NCI-H2227 (cell line): ENCODE results near the gene TPCN2.

Experiments used
- DNase-seq: peaks from one replicate; lab custom pipeline; 2025; ENCODE audit not compliant: unreplicated experiment; lab: John Stamatoyannopoulos, UW

The TPCN2 gene

DNA sequence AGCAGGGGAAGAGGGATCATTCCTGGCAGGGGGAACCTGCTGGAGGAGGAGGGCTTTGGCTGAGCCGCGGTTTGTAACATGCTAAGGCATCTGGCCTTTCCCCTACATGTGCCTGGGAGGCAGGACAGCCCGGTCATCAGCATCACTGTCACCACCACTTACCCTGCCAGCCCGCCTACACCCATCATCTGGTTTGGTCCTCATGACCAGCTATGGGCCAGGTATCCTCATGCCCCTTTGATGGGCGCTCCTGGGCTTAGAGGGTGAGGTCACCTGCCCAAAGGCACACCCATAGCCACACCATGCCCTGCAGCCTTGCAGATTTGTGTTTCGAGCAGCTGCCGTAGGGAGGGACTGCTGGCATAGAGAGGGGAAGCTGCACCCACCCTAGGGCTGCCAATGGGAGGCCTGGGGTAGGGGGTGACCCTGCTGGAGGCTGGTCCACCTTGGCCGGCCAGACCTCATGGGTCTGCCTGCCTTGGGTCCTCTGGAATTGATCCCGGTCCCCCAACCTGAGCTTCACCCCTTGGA, 38.3 kb upstream of the TPCN2 start:
- no peak for DNase-seq

DNA sequence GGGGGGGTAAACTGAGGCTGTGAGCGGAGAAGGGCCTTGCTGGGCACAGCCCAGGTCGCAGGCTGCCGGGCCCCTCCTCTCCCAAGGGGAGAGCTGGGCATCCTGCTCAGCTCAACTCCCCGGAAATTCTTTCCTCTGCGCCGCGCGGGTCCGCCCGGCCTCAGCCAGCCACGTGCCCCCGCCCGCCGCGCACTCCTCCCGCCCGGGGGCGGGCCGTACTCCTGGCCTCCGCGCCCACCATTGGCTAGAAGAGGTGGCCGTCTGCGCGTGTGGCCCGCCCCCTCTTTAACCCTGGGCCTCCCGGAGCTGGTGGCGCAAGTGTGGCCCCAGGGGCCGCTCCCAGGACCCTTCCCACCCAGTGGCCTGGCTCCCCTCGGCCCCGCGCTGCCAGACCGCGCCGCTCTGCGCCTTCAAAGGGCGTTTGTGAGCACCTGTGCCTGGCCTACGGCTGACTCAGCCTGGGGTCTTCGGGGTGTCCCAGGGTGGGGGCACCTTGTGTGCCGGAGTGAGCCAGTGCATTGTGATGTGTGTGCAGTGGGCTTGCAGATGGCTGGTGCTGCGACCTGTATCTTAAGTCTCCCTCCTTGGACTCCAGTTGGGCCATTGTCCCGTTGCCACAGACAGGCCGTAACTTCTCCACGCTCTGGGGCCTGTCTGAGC, 37.6 kb upstream of the TPCN2 start:
- DNase-seq: no peak

DNA sequence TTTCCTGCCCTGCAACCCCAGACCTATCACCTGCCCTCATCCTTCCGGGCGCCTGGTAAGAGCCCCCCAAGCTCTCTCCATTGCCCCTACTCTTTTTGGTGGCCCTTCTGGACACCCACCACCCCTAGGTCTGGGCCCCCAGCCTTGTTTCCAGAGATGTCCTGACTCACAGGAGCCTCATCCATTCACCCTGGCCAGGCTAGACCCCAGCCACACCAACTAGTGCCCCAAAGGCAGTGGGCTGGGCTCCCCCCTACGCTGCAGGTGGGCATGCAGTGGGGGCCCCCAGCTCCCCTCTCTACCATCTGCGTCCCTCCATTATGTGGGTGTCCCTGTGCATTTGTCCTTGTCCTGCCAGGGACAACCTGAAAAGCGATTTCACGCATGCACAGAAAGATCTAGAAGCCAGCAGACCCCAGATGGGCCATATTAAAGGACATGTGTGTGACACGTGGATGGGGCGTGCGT, 37.1 kb upstream of the TPCN2 start:
- no peak for DNase-seq

DNA sequence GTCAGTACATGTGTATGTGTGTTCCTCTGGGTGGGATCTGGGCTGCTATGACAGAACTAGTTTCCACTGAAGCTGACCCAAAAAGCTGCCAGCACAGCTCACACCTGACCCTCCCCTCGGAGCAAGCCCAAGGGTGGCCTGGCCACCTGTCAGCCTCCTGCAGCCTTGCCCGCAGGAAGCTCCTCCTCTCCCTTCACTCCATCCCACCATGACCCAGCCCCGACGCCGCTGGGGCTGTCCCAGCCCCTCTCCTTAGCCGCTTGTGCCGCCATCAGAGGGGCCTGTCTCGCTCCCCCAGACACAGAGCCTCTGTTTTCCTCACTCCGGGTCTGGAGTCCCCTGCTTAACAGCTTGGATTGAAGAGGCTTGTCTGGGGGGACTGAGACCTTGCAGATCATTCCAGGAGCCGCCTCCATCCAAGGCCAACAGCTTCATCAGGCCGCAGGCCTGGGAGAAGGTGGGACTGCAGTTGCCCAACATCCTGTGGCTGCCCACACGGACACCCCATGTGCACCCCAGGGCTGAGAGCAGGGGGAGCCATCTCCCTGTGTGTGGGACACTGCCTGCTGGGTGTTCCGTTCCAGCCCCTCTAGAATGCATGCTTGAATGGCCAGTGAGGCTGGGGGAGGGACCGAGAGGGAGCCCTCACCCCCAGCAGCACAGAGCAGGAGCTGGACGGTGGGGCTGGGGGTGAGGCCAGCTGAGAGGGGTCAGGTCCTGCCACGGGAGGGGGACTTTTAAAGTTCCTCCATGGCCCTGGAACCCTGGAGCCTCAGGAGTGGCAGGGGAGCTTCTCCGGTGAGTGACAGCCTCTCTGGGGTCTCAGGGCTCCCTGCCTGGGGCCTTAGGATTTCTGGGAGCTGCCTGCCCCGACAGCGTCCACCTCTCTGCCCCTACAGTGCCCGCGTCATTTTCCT, 36.4 kb upstream of the TPCN2 start:
- DNase-seq: no peak

DNA sequence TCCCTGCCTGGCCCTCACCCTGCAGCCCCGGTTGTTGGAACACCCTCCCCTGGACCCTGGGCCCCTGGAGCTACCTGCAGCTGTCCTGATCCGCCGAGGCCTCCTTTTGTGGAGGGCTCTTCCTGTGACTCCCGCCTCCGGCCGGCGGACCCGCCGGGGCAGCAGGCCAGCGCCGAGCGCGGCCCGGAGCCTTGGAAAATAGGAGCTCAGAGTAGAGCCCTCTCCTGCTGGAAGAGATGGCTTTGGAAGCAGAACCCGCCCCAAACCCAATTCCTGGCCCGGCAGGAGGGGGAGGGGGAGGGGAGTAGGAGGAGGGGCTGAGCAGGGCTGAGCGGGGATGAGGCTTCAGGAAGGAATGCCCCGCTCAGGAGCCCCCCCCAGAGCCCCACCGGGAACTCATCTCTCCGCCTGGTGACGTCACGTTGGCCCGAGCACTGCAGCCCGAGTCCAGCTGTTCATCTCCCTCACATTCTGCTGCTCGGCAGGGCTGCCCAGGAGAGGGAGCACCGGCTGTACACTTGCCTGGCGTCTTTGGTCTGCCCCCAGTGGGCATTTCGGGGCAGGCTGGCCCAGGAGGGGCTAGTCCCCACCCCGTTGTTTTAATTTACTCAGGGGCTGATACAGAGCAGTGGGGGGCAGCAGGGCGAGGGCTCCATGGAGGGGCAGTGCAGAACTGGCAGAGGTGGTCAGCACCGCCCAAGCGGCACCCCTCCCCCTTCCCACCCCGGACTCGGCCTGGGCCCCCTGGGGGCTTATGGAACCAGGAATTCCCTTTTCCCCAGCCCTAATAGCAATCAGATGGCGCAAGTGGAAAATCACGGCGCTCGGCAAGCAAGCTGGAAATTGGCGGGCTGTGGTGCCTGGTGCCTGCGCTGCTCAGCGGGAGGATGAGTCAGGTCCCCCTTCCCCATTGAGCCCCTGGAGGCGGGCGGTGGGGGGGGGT, 35.5 kb upstream of the TPCN2 start, which contains the start of gene MRGPRF:
MRGPRF (minus strand) TSS at position 238 of the 943 bp plus-strand sequence. CDS start 3,345 bp downstream, outside the sequence.
- peak; percentile 50 for DNase-seq

DNA sequence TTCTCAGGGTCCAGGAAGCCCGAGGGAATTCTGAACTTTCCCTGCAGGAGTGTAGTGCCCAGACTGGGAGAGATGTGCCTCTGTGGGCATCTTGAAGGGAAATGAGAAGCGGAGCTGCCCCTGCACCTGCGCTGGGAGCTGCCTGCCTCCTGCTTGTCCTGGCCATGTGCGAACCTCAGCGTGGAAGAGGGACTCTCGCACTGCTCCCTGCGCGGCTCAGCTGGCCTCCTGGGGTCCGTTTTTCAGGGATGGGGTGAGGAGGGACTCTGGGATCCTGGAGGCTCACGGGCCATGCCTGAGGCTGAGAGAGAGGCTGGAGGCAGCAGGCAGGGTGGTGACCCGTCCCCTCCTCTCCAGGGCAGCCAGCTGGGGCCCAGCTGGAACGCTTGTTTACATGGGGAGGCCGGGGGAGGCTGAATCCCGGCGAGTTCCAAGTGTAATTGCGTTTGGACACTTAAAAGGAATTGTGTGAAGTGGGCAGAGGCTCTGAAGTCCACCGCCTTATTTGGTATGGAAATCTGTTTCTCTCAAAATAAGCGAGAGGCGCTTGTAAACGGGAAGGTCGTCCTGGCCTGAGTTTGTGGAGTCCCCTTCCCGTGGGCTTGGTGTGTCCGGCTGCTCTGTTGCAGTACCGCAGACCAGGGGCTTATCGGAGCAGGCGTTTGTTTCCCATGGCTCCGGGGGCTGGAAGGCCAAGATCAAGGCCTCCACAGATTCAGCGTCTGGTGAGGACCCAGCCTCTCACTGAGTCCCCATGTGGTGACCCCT, 34.5 kb upstream of the TPCN2 start:
- peak; percentile 70 for DNase-seq

DNA sequence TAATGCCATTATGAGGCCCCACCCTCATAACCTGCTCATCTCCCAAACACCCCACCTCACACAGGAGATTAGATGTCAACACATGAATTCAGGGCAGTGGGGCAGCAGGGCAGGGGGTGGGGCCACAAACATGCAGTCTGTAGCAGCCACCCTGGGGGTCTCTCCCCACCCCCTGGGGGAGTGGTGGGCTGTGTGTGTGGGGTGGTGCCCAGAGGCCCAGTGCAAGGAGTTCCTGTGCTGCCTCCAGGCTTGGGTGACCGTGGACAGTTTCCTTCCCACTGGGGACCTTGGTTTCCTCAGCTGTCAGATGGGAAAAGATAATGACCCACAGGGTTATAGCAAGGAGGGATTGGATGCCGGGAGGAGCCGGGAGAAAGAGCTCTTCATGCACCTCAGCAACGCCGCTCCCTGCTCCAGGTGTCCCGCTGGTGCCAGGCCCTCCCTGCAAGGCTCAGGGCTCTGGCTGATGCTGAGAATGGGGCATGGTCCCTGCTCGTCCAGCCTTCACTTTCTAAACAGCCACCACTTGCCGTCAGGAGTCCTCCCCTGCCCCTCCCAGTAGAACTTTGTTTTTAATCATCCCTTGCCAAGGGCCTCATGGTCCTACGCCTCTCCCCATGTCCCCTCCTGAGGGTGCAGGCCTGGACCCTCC, 33.7 kb upstream of the TPCN2 start:
- no peak for DNase-seq

DNA sequence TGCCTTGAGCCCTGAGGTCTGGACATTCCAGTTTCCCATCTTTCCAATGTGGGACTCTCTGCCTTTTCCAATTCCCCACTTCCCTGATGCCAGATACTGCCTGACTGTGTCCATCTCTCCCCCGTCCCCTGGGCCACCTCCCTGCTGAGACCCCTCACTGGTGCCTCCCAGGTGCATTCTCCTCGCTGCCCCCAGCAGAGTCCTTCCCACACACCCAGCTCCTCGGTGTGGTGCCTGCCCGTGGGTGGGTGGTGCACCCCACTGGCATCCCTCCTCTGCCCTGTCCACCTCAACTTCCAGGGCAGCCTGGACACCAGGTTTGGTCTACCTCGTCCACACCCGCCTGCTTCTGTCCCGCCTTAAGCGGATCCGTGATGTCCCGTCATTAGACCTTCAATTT, 30.8 kb upstream of the TPCN2 start:
- DNase-seq: no peak

DNA sequence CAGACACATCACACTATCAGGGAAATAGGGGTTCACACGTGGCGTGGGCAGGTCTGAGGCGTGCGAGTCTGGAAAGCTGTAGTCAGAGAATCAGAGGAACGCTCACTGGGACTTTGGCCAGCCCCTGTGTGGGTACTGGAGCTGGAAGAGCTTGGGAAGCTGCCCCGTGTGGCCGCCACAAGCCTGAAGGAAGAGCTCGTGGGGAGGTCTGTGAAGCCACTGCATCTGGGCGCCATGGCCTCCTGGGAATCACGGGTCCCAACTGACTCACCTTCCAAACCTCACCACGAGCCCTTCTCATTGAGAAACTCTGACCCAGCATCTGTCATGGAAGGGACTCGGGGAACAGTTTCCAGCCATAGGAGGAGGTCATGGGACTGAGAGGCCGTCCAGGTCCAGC, 29.8 kb upstream of the TPCN2 start:
- DNase-seq: no peak

DNA sequence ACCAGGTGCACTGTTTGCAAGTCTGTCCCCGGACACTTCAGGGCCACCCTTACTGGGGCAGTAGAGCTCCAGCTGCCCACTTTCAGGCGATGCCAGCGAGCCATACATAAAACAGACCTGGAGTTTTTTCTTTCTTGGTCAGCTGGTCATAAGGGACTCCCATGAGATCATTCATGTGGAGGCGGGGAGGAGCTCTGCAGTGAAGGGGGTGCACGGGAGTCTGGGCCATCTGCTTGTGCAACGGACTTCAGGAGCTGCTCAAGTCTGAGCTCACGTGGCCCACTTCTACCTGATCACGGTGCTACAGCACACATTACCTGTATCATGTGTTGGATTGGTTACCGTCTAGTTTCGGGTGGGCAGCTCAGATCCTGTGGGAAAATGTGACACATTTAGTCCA, 26.5 kb upstream of the TPCN2 start:
- no peak for DNase-seq

DNA sequence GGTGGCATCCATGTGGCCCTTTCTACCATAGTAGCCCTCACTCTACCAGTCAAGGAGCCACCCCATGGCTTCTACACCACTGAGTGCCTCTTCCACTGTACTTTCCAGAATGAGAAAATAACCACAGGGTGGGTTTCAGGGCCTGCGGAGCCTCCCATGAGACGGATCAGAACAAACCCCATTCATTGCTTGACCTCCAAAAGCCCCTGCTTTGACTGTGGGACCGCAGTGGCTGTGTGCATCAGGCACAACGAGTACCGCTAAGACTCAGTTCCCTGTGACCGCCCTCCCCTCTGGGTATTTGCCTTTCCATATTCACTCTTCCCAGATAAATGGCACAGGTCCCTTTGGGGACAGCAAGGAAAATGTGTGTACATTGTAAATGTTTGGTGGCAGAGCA, 24.2 kb upstream of the TPCN2 start:
- no peak for DNase-seq

DNA sequence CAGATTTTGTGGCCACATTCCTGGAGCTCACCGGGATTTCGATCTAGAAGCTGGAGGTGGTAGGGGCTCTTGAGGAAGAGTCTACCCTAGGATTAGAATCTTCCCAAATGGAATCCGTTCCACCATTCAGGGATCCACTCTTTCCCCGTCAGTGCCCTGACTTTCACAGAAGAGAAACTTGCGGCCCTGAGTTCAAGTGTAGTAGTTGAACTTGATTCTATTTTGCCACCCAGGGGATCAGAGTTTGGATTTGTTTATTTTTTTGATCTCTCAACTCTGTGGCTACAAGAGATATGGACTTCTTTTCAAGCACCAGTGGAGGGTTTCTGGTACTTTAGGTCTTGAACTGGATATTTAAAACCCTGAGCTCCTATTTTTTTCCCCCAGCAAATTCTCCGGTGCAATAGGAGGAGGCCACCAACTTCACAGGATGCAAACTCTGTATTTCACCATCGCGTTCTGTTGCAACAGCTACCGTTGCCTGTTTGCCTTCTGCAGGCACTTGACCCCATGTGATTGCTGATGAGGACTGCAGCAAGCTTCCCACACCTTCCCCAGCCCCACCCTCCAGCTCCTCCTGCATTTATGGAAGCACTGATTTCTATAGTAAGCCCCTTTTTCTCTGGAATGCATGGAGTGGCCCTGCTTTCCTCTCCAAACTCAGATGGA, 20.9 kb upstream of the TPCN2 start:
- DNase-seq: peak; percentile 23

DNA sequence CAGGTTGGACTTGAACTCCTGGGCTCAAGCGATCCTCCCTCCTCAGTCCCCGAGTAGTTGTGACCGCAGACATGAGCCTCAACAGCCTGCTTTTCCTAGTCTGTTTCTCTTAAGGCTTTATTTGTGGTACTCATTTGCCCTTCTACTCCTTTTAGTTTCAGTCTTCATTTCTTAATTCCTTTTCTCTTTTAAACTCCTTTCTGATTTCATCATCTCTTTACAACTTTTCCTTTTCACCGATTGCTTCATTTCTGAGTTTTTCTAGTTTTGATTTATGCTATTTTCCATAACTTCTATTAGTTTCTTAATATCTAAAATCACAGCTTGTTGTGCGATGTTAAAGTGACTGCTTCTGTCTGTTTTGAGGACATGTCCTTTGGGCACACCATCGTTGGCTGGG, 18.4 kb upstream of the TPCN2 start:
- no peak for DNase-seq

DNA sequence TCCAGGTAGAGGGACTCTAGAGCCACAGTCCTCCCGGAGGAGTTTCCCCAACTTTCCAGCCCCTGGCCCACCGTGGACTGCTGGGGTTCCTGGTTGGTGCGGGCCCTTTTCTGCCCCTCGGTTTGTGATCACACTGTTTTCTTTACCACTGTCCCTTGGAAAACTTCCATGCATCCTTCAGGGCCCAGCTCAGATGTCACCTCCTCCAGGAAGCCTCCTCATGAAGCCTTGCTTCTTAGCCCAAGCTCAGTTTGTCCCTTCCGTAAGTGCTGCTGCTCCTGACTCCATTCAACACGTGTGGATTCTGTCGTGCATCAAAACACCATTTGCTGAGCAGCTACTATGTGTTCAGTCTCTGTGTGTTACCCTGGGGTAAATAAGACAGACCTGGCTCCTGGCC, 15.9 kb upstream of the TPCN2 start:
- no peak for DNase-seq

DNA sequence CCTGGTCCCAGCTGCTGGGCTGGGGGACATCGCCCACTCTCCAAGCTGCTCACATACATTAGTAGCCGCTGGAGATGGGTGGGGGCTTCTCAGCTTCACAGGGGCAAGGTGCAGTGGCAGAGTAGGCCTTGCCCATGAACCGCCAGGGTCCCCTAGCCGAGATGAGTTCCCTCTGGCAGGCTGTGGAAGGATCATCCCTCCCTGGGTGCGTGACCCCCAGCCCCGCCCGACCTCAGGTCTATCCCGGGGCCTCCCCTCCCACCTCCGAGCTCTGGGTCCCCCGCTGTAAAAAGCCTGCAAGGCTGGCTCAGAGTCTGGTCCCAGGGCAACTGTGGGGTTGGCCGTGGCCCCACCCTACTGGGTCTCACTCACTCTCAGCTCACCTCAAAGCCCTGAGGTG, 15.3 kb upstream of the TPCN2 start:
- DNase-seq: no peak

DNA sequence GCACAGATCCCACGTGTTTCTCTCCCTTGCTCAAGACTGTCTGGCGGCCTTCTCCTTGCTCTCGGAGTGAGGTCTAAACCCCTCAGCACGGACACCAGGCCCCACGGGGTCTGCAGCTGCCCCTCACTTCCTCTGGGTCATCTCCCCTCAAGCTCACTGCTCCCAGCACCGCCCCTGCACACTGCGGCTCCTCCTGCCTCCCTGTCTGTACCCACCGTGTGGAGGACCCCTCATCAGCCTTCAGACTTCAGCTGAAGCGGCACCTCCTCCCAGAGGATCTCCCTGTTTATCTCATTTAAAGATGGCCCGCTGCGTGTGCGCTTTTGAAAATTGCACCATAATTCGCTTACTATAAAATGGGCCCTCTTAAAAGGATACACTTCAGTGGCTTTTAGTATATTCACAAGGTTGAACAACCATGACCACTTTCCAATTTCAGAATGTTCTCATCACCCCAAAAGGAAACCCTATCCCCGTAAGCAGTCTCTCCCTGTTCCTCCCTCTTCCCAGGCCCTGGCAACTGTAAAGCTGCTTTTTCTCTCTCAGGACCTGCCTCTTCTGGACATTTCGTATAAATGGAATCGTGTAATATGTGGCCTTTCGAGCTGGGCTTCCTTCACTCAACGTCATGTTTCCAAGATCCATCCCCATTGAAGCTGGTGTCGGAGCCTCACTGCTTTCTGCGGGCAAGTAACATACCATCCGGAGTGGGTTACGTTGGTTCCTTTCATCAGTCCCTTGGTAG, 14.4 kb upstream of the TPCN2 start:
- DNase-seq: no peak

DNA sequence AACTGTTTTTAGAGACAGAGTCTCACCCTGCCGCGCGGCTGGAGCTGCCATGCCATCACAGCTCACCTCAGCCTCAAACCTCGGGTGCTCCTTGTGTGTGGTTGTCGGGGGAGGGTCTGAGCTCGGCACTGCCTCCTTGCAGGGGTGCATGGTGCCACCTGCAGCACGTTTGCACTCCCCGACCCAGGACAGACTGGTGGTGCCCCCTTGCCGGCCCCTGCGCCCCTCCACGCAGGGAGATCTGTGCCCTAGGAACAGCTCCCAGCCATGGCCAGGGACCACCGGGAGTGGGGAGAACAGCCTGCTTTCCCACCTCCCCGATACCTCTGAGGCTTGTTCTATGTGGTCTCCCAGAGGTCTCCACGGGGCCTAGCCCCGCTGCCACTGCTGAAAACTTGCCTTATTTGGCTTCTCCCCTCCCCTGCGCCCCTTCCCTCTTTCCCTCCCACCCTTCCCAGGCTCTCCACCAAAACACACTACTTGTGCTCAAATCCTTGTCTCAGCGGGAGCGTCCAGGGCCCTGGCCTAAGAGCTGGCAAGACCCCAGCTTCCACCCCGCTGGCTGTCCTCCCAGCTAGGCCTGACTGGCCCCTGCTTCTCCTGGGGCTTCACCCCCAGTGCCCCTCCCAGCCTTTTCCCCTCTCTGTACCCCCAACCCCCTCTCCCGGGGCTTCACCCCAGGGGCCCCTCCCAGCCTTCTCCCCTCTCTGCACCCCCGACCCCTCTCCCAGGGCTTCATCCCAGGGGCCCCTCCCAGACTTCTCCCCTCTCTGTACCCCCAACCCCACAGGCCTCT, 13.4 kb upstream of the TPCN2 start:
- DNase-seq: no peak

DNA sequence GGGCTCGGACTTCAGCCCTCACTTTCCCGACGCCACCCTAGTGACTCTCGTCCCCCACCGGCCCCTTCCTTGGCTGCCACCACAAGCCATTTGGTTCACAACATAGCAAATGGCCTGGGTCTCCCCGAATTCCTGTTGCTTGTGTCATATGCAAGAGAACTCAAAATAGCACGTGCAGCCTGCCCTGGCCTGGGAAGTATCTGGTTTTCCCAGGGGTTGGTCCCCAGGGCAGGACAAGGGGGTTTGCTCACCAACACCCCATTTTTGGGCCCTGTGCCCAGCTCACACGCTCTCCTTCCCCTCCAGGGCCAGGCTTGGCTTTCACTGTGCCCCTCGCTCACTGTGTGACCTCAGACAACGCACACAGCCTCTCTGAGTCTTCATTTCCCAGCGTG, 12.8 kb upstream of the TPCN2 start:
- DNase-seq: no peak
